ENCODE results near the gene RAD23A.

The RAD23A gene

GRCh38 chr19:12956446-12957388 is 11.1 kb downstream of the RAD23A start, which contains the start of gene GADD45GIP1 (continued):
- TF ChIP-seq ZNF280D (tag by site-specific recombination; IDR thresholded peaks at IDR 0.05), result no peak
- peak; percentile 35; the same call in 1 of the 2 replicates for TF ChIP-seq ZNF629 (tag by site-specific recombination; IDR thresholded peaks at IDR 0.05)
- no peak for TF ChIP-seq ZNF350 (tag by site-specific recombination; IDR thresholded peaks at IDR 0.05)
- no peak for TF ChIP-seq IKZF3 (tag by site-specific recombination; IDR thresholded peaks at IDR 0.05)
- 0 out of 2 replicates have a peak, but pooled peaks have one; percentile 7 for TF ChIP-seq ZFP69B (tag by site-specific recombination; IDR thresholded peaks at IDR 0.05)
- TF ChIP-seq ZNF324 (tag by site-specific recombination; IDR thresholded peaks at IDR 0.05), result no peak
- peak; percentile 30; the same call in 1 of the 2 replicates for TF ChIP-seq INSM2 (tag by site-specific recombination; IDR thresholded peaks at IDR 0.05)
- TF ChIP-seq ZNF274 (IDR thresholded peaks at IDR 0.05; ENCODE audit: low read length), result no peak
- TF ChIP-seq ZNF274 (tag by site-specific recombination; IDR thresholded peaks at IDR 0.05; ENCODE audit: borderline replicate concordance), result no peak
- TF ChIP-seq KLF10 (tag by site-specific recombination; IDR thresholded peaks at IDR 0.05), result peak; percentile 73
- TF ChIP-seq ZNF707 (tag by site-specific recombination; IDR thresholded peaks at IDR 0.05), result no peak
- no peak for TF ChIP-seq ELK4 (IDR thresholded peaks at IDR 0.05; ENCODE audit: borderline replicate concordance, low read depth, low read length)
- no peak for TF ChIP-seq ZNF670 (tag by site-specific recombination; IDR thresholded peaks at IDR 0.05; ENCODE audit: low read depth)
- TF ChIP-seq ZNF621 (tag by site-specific recombination; IDR thresholded peaks at IDR 0.05), result no peak
- TF ChIP-seq ZNF335 (tag by site-specific recombination; conservative IDR thresholded peaks at IDR 0.05), result peak; percentile 99
- no peak for TF ChIP-seq ZNF791 (tag by site-specific recombination; IDR thresholded peaks at IDR 0.05)
- TF ChIP-seq TRIM28 (IDR thresholded peaks at IDR 0.05; ENCODE audit: borderline replicate concordance, low read length), result no peak
- TF ChIP-seq ZBTB44 (tag by site-specific recombination; IDR thresholded peaks at IDR 0.05), result peak; percentile 30; the same call in 1 of the 2 replicates
- peak; percentile 22; the same call in 1 of the 2 replicates for TF ChIP-seq ZNF398 (tag by site-specific recombination; IDR thresholded peaks at IDR 0.05)
- TF ChIP-seq ZBTB26 (tag by site-specific recombination; optimal IDR thresholded peaks at IDR 0.05), result peak; percentile 68
- TF ChIP-seq ZNF544 (tag by site-specific recombination; IDR thresholded peaks at IDR 0.05), result no peak
- TF ChIP-seq MZF1 (tag by site-specific recombination; IDR thresholded peaks at IDR 0.05; ENCODE audit: borderline replicate concordance), result no peak
- TF ChIP-seq ZNF658 (tag by site-specific recombination; IDR thresholded peaks at IDR 0.05), result no peak
- 0 out of 2 replicates have a peak, but pooled peaks have one; percentile 34 for TF ChIP-seq ZNF610 (tag by site-specific recombination; IDR thresholded peaks at IDR 0.05; ENCODE audit: borderline replicate concordance)
- no peak for TF ChIP-seq BCL6B (tag by site-specific recombination; IDR thresholded peaks at IDR 0.05)
- no peak for TF ChIP-seq ZNF830 (tag by site-specific recombination; IDR thresholded peaks at IDR 0.05; ENCODE audit: low read depth)

Data from HEK293 (cell line).